ENCODE measurements around the gene SPECC1L. TPM values are rescaled to one million over a fixed set of nuclear protein-coding genes. Genes with fewer than 3 reads are reported as not detected.
"Not testable (repeated sequence)": the region's sequence is repeated elsewhere in the genome, so short reads cannot be mapped to it uniquely, and the experiment has no call there.

Gene SPECC1L
- polyA plus RNA-seq, 2 donors: 11.0 to 11.4 TPM

GRCh38 chr22:24274696-24275405 lies 4.2 kb downstream of the SPECC1L start:
- not testable (repeated sequence) for H3K27me3 ChIP-seq (ENCODE audit: control insufficient read depth in 1 of 2, insufficient read depth in 2 of 2, low read length in 2 of 2); H3K36me3 ChIP-seq (ENCODE audit: control insufficient read depth in 2 of 2, insufficient read depth in 2 of 2, low read length in 1 of 2); H3K4me3 ChIP-seq (ENCODE audit: low read depth in 1 of 2, low read length in 2 of 2); H3K4me1 ChIP-seq (ENCODE audit: control insufficient read depth in 2 of 2, insufficient read depth in 2 of 2, low read length in 1 of 2); H3K9me3 ChIP-seq (ENCODE audit: control insufficient read depth in 2 of 2, insufficient read depth in 1 of 2, low read depth in 1 of 2, low read length in 1 of 2)
- 34 to 45% methylated on average over 6 to 7 of the region's 7 CpGs for WGBS, 2 donors
- peak overlapping the region in 1 of 2 donors; percentile 20 for H3K27ac ChIP-seq (ENCODE audit: low read depth in 2 of 2, low read length in 1 of 2)

- WGBS, 2 donors: 89 to 96% methylated on average over 1 of the region's 1 CpG
Measured at GRCh38 chr22:24280363-24280762, 9.7 kb downstream of the SPECC1L start.

DNA sequence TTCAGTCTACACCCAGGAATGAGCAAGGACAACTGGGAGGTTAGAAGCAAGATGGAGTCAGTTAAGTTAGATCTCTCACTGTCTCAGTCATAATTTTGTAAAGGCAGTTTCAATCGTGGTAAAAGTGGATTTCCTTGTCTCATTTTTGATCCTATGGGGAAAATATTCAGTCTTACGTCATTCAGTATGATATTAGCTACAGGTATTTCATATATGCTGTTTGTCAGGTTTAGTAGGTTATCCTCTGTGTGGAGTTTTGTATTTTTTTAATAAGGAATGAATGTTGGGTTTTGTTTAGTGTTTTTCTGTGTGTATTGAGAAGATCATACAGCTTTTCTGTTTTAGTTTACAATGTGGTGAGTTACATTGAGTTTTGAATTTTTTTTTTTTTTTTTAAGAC lies 11.8 kb downstream of the SPECC1L start:
- H3K27ac ChIP-seq (ENCODE audit: low read depth in 2 of 2, low read length in 1 of 2): peak overlapping the region; percentile 47 to 55
- no peaks in the 10 kb centered on the region for H3K36me3 ChIP-seq (ENCODE audit: control insufficient read depth in 2 of 2, insufficient read depth in 2 of 2, low read length in 1 of 2)
- no peaks in the 10 kb centered on the region for H3K4me1 ChIP-seq (ENCODE audit: control insufficient read depth in 2 of 2, insufficient read depth in 2 of 2, low read length in 1 of 2)
- H3K27me3 ChIP-seq (ENCODE audit: control insufficient read depth in 1 of 2, insufficient read depth in 2 of 2, low read length in 2 of 2): no peaks in the 10 kb centered on the region
- no peak overlapping the region for H3K4me3 ChIP-seq (ENCODE audit: low read depth in 1 of 2, low read length in 2 of 2)
- 57 to 72% methylated on average over 2 of the region's 2 CpGs for WGBS, 2 donors
- no peaks in the 10 kb centered on the region for H3K9me3 ChIP-seq (ENCODE audit: control insufficient read depth in 2 of 2, insufficient read depth in 1 of 2, low read depth in 1 of 2, low read length in 1 of 2)

More at GRCh38 chr22:24280363-24280762, 9.7 kb downstream of the SPECC1L start:
- not testable (repeated sequence) for H3K4me1 ChIP-seq (ENCODE audit: control insufficient read depth in 2 of 2, insufficient read depth in 2 of 2, low read length in 1 of 2); H3K4me3 ChIP-seq (ENCODE audit: low read depth in 1 of 2, low read length in 2 of 2); H3K27me3 ChIP-seq (ENCODE audit: control insufficient read depth in 1 of 2, insufficient read depth in 2 of 2, low read length in 2 of 2); H3K9me3 ChIP-seq (ENCODE audit: control insufficient read depth in 2 of 2, insufficient read depth in 1 of 2, low read depth in 1 of 2, low read length in 1 of 2); H3K36me3 ChIP-seq (ENCODE audit: control insufficient read depth in 2 of 2, insufficient read depth in 2 of 2, low read length in 1 of 2)
- peak overlapping the region in 1 of 2 donors; percentile 49 for H3K27ac ChIP-seq (ENCODE audit: low read depth in 2 of 2, low read length in 1 of 2)

GRCh38 chr22:24284747-24285203 lies 14.1 kb downstream of the SPECC1L start:
- Histone ChIP-seq H3K36me3 (ENCODE audit: control insufficient read depth in 2 of 2, insufficient read depth in 2 of 2, low read length in 1 of 2) (no peaks in the 10 kb centered on the region), H3K27me3 (ENCODE audit: control insufficient read depth in 1 of 2, insufficient read depth in 2 of 2, low read length in 2 of 2) (no peaks in the 10 kb centered on the region), H3K9me3 (ENCODE audit: control insufficient read depth in 2 of 2, insufficient read depth in 1 of 2, low read depth in 1 of 2, low read length in 1 of 2) (no peaks in the 10 kb centered on the region), H3K27ac (ENCODE audit: low read depth in 2 of 2, low read length in 1 of 2) (no peak overlapping the region), H3K4me3 (ENCODE audit: low read depth in 1 of 2, low read length in 2 of 2) (no peak overlapping the region), H3K4me1 (ENCODE audit: control insufficient read depth in 2 of 2, insufficient read depth in 2 of 2, low read length in 1 of 2) (no peaks in the 10 kb centered on the region)
- 48 to 53% methylated on average over 2 of the region's 2 CpGs for WGBS, 2 donors

DNA sequence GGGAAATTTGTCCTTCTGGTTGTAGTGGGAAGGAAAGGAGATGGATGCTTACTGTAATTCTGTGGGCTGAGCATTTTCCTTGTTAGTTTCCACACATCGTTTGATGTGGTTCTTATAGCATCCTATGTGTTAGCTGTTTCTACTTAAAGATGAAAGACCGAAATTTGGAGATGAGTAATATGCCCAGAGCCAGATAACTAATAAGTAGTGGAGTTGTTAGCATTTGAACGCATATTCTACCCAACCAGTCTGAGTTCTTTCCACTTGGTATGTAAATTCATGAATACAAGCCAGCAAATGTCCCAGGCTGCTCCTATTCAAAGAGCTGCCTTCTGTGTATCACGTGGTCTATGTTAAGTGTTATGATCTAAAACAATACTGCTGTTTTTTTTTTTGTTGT lies 14.6 kb downstream of the SPECC1L start:
- H3K4me1 ChIP-seq (ENCODE audit: control insufficient read depth in 2 of 2, insufficient read depth in 2 of 2, low read length in 1 of 2): peaks cover 0 to 3% of the 10 kb centered on the region in 2 donors
- no peaks in the 10 kb centered on the region for H3K36me3 ChIP-seq (ENCODE audit: control insufficient read depth in 2 of 2, insufficient read depth in 2 of 2, low read length in 1 of 2)
- H3K9me3 ChIP-seq (ENCODE audit: control insufficient read depth in 2 of 2, insufficient read depth in 1 of 2, low read depth in 1 of 2, low read length in 1 of 2): no peaks in the 10 kb centered on the region
- no peak overlapping the region for H3K27ac ChIP-seq (ENCODE audit: low read depth in 2 of 2, low read length in 1 of 2)
- no peaks in the 10 kb centered on the region for H3K27me3 ChIP-seq (ENCODE audit: control insufficient read depth in 1 of 2, insufficient read depth in 2 of 2, low read length in 2 of 2)
- H3K4me3 ChIP-seq (ENCODE audit: low read depth in 1 of 2, low read length in 2 of 2): no peak overlapping the region
- 48 to 66% methylated on average over 4 of the region's 4 CpGs for WGBS, 2 donors

GRCh38 chr22:24287212-24287611 lies 16.6 kb downstream of the SPECC1L start:
- not testable (repeated sequence) for H3K4me3 ChIP-seq (ENCODE audit: low read depth in 1 of 2, low read length in 2 of 2); H3K4me1 ChIP-seq (ENCODE audit: control insufficient read depth in 2 of 2, insufficient read depth in 2 of 2, low read length in 1 of 2); H3K27ac ChIP-seq (ENCODE audit: low read depth in 2 of 2, low read length in 1 of 2); H3K9me3 ChIP-seq (ENCODE audit: control insufficient read depth in 2 of 2, insufficient read depth in 1 of 2, low read depth in 1 of 2, low read length in 1 of 2); H3K36me3 ChIP-seq (ENCODE audit: control insufficient read depth in 2 of 2, insufficient read depth in 2 of 2, low read length in 1 of 2); H3K27me3 ChIP-seq (ENCODE audit: control insufficient read depth in 1 of 2, insufficient read depth in 2 of 2, low read length in 2 of 2)
- WGBS, 2 donors: 61 to 74% methylated on average over 8 of the region's 9 CpGs

- H3K27ac ChIP-seq (ENCODE audit: low read depth in 2 of 2, low read length in 1 of 2): peak overlapping the region in 1 of 2 donors; percentile 42
- WGBS, 2 donors: 70 to 83% methylated on average over 5 to 6 of the region's 6 CpGs
Measured at GRCh38 chr22:24287801-24288200, 17.2 kb downstream of the SPECC1L start.

GRCh38 chr22:24289114-24289513 lies 18.5 kb downstream of the SPECC1L start:
- Histone ChIP-seq H3K9me3 (ENCODE audit: control insufficient read depth in 2 of 2, insufficient read depth in 1 of 2, low read depth in 1 of 2, low read length in 1 of 2) (no peaks in the 10 kb centered on the region), H3K4me1 (ENCODE audit: control insufficient read depth in 2 of 2, insufficient read depth in 2 of 2, low read length in 1 of 2) (peaks cover 0 to 5% of the 10 kb centered on the region in 2 donors), H3K27ac (ENCODE audit: low read depth in 2 of 2, low read length in 1 of 2) (no peak overlapping the region), H3K4me3 (ENCODE audit: low read depth in 1 of 2, low read length in 2 of 2) (no peak overlapping the region), H3K36me3 (ENCODE audit: control insufficient read depth in 2 of 2, insufficient read depth in 2 of 2, low read length in 1 of 2) (no peaks in the 10 kb centered on the region), H3K27me3 (ENCODE audit: control insufficient read depth in 1 of 2, insufficient read depth in 2 of 2, low read length in 2 of 2) (no peaks in the 10 kb centered on the region)
- WGBS, 2 donors: 19 to 31% methylated on average over 4 of the region's 4 CpGs

More at GRCh38 chr22:24287801-24288200, 17.2 kb downstream of the SPECC1L start:
- not testable (repeated sequence) for H3K4me1 ChIP-seq (ENCODE audit: control insufficient read depth in 2 of 2, insufficient read depth in 2 of 2, low read length in 1 of 2); H3K36me3 ChIP-seq (ENCODE audit: control insufficient read depth in 2 of 2, insufficient read depth in 2 of 2, low read length in 1 of 2); H3K4me3 ChIP-seq (ENCODE audit: low read depth in 1 of 2, low read length in 2 of 2); H3K27me3 ChIP-seq (ENCODE audit: control insufficient read depth in 1 of 2, insufficient read depth in 2 of 2, low read length in 2 of 2); H3K9me3 ChIP-seq (ENCODE audit: control insufficient read depth in 2 of 2, insufficient read depth in 1 of 2, low read depth in 1 of 2, low read length in 1 of 2)

DNA sequence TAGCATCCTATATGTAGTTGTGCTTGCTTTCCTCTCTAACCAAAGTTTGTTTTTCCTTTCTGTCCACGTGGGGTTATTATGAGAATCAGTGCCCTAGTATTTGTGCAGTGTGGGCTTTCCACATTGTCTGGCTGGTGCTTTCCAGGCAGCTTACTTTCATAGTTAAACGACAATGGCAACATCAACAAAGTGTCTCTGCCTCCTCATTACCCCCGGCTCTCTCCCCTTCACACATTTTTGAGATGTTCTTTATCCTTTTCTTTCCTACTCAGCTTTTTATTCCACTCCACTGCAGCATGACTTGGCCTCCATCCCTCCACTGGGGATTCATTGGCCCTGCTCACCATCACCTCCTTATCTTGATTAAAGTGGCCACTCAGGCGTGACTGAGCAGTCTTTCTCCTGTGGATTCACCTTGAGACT lies 19.1 kb downstream of the SPECC1L start:
- H3K4me3 ChIP-seq (ENCODE audit: low read depth in 1 of 2, low read length in 2 of 2): no peak overlapping the region
- WGBS, 2 donors: 34 to 35% methylated on average over 4 of the region's 4 CpGs
- no peaks in the 10 kb centered on the region for H3K9me3 ChIP-seq (ENCODE audit: control insufficient read depth in 2 of 2, insufficient read depth in 1 of 2, low read depth in 1 of 2, low read length in 1 of 2)
- H3K4me1 ChIP-seq (ENCODE audit: control insufficient read depth in 2 of 2, insufficient read depth in 2 of 2, low read length in 1 of 2): peaks cover 0 to 5% of the 10 kb centered on the region in 2 donors
- no peaks in the 10 kb centered on the region for H3K36me3 ChIP-seq (ENCODE audit: control insufficient read depth in 2 of 2, insufficient read depth in 2 of 2, low read length in 1 of 2)
- H3K27me3 ChIP-seq (ENCODE audit: control insufficient read depth in 1 of 2, insufficient read depth in 2 of 2, low read length in 2 of 2): no peaks in the 10 kb centered on the region
- peak overlapping the region; percentile 48 to 49 for H3K27ac ChIP-seq (ENCODE audit: low read depth in 2 of 2, low read length in 1 of 2)

DNA sequence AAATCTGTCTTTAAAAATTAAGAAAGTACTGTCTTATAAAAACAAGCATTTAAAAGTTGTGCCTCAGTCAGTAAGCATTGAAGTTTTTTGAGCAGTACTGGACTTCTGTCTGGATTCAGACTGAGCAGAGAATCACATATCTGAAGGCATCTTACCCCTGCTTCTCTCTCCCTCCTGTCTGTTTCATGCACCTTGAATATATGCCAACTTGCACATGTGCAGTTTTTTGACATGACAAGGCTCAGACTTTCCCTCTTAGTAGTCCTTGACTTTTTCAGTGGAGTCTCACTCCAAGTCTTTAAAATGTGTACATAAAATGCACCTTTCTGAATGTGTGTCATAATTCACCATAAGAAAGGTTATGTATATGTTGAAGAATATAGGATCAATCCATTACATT lies 19.8 kb downstream of the SPECC1L start:
- H3K4me1 ChIP-seq (ENCODE audit: control insufficient read depth in 2 of 2, insufficient read depth in 2 of 2, low read length in 1 of 2): peaks cover 0 to 5% of the 10 kb centered on the region in 2 donors

More for the DNA sequence above, 19.8 kb downstream of the SPECC1L start:
- Histone ChIP-seq H3K9me3 (ENCODE audit: control insufficient read depth in 2 of 2, insufficient read depth in 1 of 2, low read depth in 1 of 2, low read length in 1 of 2) (no peaks in the 10 kb centered on the region), H3K36me3 (ENCODE audit: control insufficient read depth in 2 of 2, insufficient read depth in 2 of 2, low read length in 1 of 2) (no peaks in the 10 kb centered on the region), H3K27ac (ENCODE audit: low read depth in 2 of 2, low read length in 1 of 2) (peak overlapping the region in 1 of 2 donors; percentile 49), H3K4me3 (ENCODE audit: low read depth in 1 of 2, low read length in 2 of 2) (no peak overlapping the region), H3K27me3 (ENCODE audit: control insufficient read depth in 1 of 2, insufficient read depth in 2 of 2, low read length in 2 of 2) (no peaks in the 10 kb centered on the region)
